Keratinocyte (primary cell): ENCODE results near the gene KCNJ16.

Experiments
- EZH2 ChIP-seq: IDR thresholded peaks from one replicate; pipeline ENCODE4 v1.6.1; 2012; ENCODE audit warnings: inconsistent platforms, mild to moderate bottlenecking, low read length, moderate library complexity
- TF ChIP-seq, protein P1 (sequence below), 3 experiments: IDR thresholded peaks in 1 of 3; conservative IDR thresholded peaks in 1 of 3; optimal IDR thresholded peaks in 1 of 3; 2 replicates in 2 of 3; 3 replicates in 1 of 3; pipeline versions ENCODE3 to v1.5.1; 2011; ENCODE audit warnings: low read length in 3 of 3, mild to moderate bottlenecking in 3 of 3, moderate library complexity in 2 of 3, control low read depth in 1 of 3, inconsistent platforms in 1 of 3; ENCODE audit not compliant: insufficient read depth in 2 of 3; ENCODE audit errors: extremely low read depth in 1 of 3

- TF ChIP-seq, protein P1, sequence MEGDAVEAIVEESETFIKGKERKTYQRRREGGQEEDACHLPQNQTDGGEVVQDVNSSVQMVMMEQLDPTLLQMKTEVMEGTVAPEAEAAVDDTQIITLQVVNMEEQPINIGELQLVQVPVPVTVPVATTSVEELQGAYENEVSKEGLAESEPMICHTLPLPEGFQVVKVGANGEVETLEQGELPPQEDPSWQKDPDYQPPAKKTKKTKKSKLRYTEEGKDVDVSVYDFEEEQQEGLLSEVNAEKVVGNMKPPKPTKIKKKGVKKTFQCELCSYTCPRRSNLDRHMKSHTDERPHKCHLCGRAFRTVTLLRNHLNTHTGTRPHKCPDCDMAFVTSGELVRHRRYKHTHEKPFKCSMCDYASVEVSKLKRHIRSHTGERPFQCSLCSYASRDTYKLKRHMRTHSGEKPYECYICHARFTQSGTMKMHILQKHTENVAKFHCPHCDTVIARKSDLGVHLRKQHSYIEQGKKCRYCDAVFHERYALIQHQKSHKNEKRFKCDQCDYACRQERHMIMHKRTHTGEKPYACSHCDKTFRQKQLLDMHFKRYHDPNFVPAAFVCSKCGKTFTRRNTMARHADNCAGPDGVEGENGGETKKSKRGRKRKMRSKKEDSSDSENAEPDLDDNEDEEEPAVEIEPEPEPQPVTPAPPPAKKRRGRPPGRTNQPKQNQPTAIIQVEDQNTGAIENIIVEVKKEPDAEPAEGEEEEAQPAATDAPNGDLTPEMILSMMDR (optimal IDR thresholded peaks at IDR 0.05 in 1 of 3, IDR thresholded peaks at IDR 0.05 in 1 of 3, conservative IDR thresholded peaks at IDR 0.05 in 1 of 3; ENCODE audit: extremely low read depth in 1 of 3, insufficient read depth in 2 of 3, low read length in 3 of 3), result no peak
- TF ChIP-seq EZH2, result no peak
Observed at GRCh38 chr17:70132505-70132904, 57.5 kb downstream of the KCNJ16 start.
